ENCODE measurements around the gene CD82. TPM values are rescaled to one million over a fixed set of nuclear protein-coding genes. Genes with fewer than 3 reads are reported as not detected.

Gene CD82
- total RNA-seq, 1 donor, result 38.4 TPM

DNA sequence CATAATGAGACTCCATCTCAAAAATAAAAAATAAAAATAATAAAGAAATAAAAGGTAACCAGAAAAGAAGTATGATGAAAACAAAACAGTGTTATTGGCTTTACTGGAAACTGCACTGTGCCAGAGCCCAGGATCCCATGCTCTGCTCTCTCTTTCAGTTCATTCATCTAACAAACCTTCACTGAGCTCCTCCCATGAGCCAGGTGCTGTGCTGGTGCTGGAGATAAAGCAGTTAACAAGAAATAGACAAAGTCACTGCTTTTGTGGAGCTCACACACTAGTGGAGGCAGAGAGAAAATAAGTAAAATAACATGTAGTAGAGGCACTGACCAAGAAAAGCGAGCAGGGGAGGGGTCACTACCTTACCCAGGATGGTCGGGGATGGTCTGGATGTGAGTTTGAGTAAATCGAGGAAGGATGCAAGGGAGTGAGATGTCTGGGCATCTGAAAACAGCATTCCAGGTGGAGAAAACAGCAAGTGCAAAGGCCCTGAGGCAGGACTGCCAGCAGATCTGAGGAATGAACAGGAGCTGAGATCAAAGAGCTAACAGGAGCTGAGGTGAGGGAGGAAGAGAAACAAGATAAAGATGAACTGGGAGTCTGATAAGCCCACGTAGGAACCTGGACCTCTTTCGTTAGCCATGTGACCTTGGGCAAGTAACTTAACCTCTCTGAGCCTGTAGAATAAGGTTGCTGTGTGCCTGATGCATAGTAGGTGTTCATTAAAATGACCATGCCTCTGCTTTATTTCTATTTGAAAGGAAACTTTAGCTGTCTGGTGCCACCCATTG, 31.3 kb upstream of the CD82 start:
- TF ChIP-seq CTCF (IDR thresholded peaks at IDR 0.05; ENCODE audit: insufficient read depth, low read depth, low read length), result no peak
- H3K4me3 ChIP-seq (ENCODE audit: low read depth, low read length), result no peak overlapping the region
- no peak for DNase-seq (ENCODE audit: low read depth)

- TF ChIP-seq CTCF (IDR thresholded peaks at IDR 0.05; ENCODE audit: insufficient read depth, low read depth, low read length), result no peak
- no peak overlapping the region for H3K4me3 ChIP-seq (ENCODE audit: low read depth, low read length)
- DNase-seq (ENCODE audit: low read depth), result no peak
Observed at GRCh38 chr11:44535191-44535980, 30.1 kb upstream of the CD82 start.

DNA sequence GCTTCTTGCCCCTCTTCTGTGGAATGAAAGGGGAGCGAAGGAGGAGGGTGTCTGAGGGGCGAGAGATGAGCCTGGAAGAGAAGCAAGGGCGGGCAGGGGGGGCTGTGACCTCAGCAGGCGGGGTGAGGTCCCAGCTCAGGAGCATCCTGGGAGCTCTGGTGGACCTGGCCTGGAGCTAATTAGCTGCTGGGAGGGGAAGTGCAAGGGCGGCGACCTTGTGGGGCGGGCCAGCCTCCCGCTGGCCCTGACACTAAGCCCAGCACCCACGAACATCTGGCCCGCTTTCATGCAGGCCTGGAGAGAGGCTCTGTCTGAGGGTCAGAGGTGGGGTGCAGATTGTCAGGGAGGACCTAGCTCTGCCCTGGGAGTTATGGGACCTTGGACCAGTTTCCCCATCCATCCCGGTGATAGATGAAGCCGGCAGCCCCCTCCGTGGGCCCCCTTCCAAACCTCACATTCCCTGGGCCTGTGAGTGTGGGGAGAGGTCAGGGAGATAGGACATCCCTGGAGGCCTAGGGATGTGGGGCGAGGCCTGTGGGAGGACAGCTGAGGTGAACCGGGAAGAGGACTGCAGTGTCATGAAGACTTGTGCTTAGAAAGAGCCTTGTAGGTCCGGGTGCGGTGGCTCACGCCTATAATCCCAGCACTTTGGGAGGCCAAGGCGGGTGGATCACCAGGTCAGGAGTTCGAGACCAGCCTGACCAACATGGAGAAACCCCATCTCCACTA, 28.5 kb upstream of the CD82 start:
- DNase-seq (ENCODE audit: low read depth), result no peak
- no peak overlapping the region for H3K4me3 ChIP-seq (ENCODE audit: low read depth, low read length)
- no peak for TF ChIP-seq CTCF (IDR thresholded peaks at IDR 0.05; ENCODE audit: insufficient read depth, low read depth, low read length)

GRCh38 chr11:44537679-44538078, 27.8 kb upstream of the CD82 start:
- TF ChIP-seq CTCF (IDR thresholded peaks at IDR 0.05; ENCODE audit: insufficient read depth, low read depth, low read length), result no peak
- H3K4me3 ChIP-seq (ENCODE audit: low read depth, low read length), result no peak overlapping the region
- no peak for DNase-seq (ENCODE audit: low read depth)

- peak; percentile 95 for TF ChIP-seq CTCF (IDR thresholded peaks at IDR 0.05; ENCODE audit: insufficient read depth, low read depth, low read length)
- no peak overlapping the region for H3K4me3 ChIP-seq (ENCODE audit: low read depth, low read length)
- DNase-seq (ENCODE audit: low read depth), result peak; percentile 66
Observed at GRCh38 chr11:44538375-44539054, 26.9 kb upstream of the CD82 start.

GRCh38 chr11:44539971-44540370, 25.5 kb upstream of the CD82 start:
- no peak overlapping the region for H3K4me3 ChIP-seq (ENCODE audit: low read depth, low read length)
- no peak for DNase-seq (ENCODE audit: low read depth)
- TF ChIP-seq CTCF (IDR thresholded peaks at IDR 0.05; ENCODE audit: insufficient read depth, low read depth, low read length), result no peak

Measured in fibroblast of villous mesenchyme (primary cell).